BJ (cell line): Measurements from ENCODE around the gene SLC23A3. TPM values are rescaled to one million over a fixed set of nuclear protein-coding genes. Genes with fewer than 3 reads are reported as not detected.

Source experiments
- CTCF ChIA-PET: fragments of 350-600 bp; formaldehyde crosslinking; extraction: SDS; loops from one replicate; lab custom pipeline; 2021; ENCODE audit warnings: antibody characterized with exemption, inconsistent platforms; lab: Yijun Ruan, JAX
- POLR2A ChIA-PET: fragments of 300-600 bp; sonication (Branson Sonifier 250); formaldehyde crosslinking; extraction: SDS; loops from one replicate; lab custom pipeline; 2021; ENCODE audit warnings: antibody characterized with exemption; lab: Charles Lee
- DNase-seq: peaks from one replicate; pipeline ENCODE4 v3.0.0-alpha.2; 2011; ENCODE audit warnings: low read depth
- H3K27me3 ChIP-seq: 2 replicates; pipeline ENCODE4 v1.6.0; 2011; ENCODE audit warnings: low read length; ENCODE audit not compliant: control insufficient read depth, insufficient read depth
- H3K36me3 ChIP-seq: 2 replicates; pipeline ENCODE4 v1.5.1; 2011; ENCODE audit warnings: low read length; ENCODE audit not compliant: control insufficient read depth, insufficient read depth
- H3K4me3 ChIP-seq: 2 replicates; pipeline ENCODE4 v1.5.1; 2011; ENCODE audit warnings: low read depth, mild to moderate bottlenecking, control low read depth, low read length
- polyA plus RNA-seq: library from polyadenylated mRNA; depleted of rRNA; stranded (reverse); fragments of >200 nt; gene quantifications from 2 replicates; pipeline ENCODE4 v1.2.3, GENCODE V29; 2011
- TF ChIP-seq, protein P1 (sequence below): IDR thresholded peaks from 2 replicates; pipeline ENCODE4 v1.5.1; 2011; ENCODE audit warnings: low read depth, mild to moderate bottlenecking, control low read depth, inconsistent platforms, low read length, moderate library complexity; ENCODE audit not compliant: insufficient read depth

The SLC23A3 gene
- polyA plus RNA-seq, 1 experiment, result 1.3 TPM

DNA sequence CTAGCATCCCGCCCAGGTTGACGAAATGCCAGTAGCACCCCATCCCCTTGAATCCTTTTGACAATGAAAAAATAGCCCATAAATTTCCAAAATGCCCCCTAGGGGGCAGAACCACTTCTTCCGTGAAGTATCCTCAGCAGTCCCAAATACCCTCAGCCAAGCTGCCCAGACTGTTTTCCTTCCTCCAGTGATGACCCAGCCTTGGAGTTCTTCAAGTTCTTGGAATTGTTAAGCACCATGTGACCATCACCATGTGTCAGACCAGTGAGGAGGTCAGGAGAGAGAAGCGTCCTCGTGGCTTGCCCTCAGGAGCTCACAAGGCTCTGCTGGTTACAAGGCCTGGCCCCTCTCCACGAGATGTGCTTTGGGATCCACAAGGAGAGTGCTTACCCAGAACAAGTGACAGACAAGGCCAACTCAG, 1.4 kb upstream of the SLC23A3 start:
- H3K36me3 ChIP-seq, result peaks cover 21% of the 10 kb centered on the region
- CTCF ChIA-PET, result interaction anchor here (0.5 to 8.5 kb wide), 30 partner anchors 11 to 427 kb away, joined by 3 to 90 read pairs (median 4); partner anchors contain the start of genes DNAJB2, DNPEP, GLB1L and NHEJ1
- DNase-seq, result peak; percentile 88
- H3K27me3 ChIP-seq, result no peaks in the 10 kb centered on the region
- POLR2A ChIA-PET, result no interaction called here
- TF ChIP-seq, protein P1, sequence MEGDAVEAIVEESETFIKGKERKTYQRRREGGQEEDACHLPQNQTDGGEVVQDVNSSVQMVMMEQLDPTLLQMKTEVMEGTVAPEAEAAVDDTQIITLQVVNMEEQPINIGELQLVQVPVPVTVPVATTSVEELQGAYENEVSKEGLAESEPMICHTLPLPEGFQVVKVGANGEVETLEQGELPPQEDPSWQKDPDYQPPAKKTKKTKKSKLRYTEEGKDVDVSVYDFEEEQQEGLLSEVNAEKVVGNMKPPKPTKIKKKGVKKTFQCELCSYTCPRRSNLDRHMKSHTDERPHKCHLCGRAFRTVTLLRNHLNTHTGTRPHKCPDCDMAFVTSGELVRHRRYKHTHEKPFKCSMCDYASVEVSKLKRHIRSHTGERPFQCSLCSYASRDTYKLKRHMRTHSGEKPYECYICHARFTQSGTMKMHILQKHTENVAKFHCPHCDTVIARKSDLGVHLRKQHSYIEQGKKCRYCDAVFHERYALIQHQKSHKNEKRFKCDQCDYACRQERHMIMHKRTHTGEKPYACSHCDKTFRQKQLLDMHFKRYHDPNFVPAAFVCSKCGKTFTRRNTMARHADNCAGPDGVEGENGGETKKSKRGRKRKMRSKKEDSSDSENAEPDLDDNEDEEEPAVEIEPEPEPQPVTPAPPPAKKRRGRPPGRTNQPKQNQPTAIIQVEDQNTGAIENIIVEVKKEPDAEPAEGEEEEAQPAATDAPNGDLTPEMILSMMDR, result peak; percentile 78
- no peak overlapping the region for H3K4me3 ChIP-seq

DNA sequence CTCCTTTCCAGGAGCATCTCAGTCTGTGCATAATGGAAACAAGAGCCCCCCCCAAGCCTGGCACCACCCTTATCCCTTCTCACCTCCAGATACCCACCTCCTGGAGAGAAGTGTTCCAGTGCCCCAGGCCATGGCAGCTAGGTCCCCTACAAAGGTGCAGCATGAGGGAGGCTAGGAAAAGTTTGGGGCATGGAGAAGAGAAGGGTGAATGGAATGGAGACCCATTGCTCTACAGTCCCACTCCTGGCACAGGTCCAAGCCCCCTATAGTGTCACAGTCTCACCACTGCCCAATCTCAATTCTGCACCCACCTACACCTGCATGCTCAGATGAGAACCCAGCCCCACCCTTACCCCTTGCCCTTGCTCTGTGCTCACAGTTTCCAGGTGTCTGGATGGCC, 897 bp downstream of the SLC23A3 start:
- Histone ChIP-seq H3K36me3 (peaks cover 12% of the 10 kb centered on the region), H3K4me3 (no peak overlapping the region), H3K27me3 (no peaks in the 10 kb centered on the region)
- POLR2A ChIA-PET, result no interaction called here
- TF ChIP-seq, protein P1, result no peak
- CTCF ChIA-PET, result interaction anchor here (1.0 to 5.4 kb wide), 2 partner anchors 9 to 130 kb away, joined by 3 to 45 read pairs; no protein-coding TSS in a partner anchor
- DNase-seq, result no peak

DNA sequence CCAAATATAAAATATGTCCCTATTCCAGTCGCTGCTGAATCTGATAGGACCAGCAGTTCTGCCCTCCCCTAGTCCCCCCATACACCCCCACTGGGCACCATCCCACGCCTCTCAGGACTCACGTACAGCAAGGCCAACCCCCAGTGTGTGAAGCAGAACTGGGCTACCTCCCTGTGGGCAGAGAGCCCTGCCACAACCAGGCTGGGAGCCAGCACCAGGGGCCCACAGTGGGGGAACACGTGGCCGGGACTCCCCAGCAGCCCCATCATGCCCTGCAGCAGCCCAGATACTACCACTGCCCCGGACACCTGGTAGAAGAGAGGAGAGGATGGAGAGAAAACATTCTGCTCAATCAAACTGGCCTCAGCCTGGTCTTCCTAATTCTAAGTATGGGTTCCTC, 1.3 kb downstream of the SLC23A3 start:
- no peaks in the 10 kb centered on the region for H3K27me3 ChIP-seq
- ChIA-PET POLR2A (no interaction called here), CTCF (interaction anchor here (1.0 to 5.4 kb wide), 2 partner anchors 9 to 130 kb away, joined by 3 to 45 read pairs; no protein-coding TSS in a partner anchor)
- no peak overlapping the region for H3K4me3 ChIP-seq
- DNase-seq, result no peak
- peaks cover 11% of the 10 kb centered on the region for H3K36me3 ChIP-seq
- TF ChIP-seq, protein P1, result no peak

DNA sequence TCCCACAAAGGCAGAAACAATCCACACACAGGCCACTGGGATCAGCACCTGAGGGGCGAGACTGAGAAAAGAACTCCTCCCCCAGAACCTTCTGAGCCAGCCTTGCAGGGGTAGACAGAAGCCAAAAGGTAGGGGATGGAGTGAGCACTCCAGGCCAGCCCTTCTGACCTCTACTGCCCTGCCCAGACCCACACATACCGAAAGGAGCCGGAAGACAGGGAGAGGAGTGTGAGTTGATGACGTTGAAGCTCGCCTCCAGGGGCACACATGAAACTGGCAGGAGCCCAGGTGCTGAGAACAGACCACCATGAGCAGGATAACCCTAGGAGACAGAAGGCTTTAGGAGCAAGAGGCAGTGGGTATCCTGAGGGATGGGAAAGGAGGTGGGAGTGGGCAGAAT, 1.8 kb downstream of the SLC23A3 start:
- ChIA-PET CTCF (interaction anchor here (1.0 kb wide), 1 partner anchor 8 kb away, joined by 3 read pairs; no protein-coding TSS in a partner anchor), POLR2A (no interaction called here)
- Histone ChIP-seq H3K36me3 (peaks cover 8% of the 10 kb centered on the region), H3K4me3 (no peak overlapping the region), H3K27me3 (no peaks in the 10 kb centered on the region)
- no peak for DNase-seq
- TF ChIP-seq, protein P1, result no peak

DNA sequence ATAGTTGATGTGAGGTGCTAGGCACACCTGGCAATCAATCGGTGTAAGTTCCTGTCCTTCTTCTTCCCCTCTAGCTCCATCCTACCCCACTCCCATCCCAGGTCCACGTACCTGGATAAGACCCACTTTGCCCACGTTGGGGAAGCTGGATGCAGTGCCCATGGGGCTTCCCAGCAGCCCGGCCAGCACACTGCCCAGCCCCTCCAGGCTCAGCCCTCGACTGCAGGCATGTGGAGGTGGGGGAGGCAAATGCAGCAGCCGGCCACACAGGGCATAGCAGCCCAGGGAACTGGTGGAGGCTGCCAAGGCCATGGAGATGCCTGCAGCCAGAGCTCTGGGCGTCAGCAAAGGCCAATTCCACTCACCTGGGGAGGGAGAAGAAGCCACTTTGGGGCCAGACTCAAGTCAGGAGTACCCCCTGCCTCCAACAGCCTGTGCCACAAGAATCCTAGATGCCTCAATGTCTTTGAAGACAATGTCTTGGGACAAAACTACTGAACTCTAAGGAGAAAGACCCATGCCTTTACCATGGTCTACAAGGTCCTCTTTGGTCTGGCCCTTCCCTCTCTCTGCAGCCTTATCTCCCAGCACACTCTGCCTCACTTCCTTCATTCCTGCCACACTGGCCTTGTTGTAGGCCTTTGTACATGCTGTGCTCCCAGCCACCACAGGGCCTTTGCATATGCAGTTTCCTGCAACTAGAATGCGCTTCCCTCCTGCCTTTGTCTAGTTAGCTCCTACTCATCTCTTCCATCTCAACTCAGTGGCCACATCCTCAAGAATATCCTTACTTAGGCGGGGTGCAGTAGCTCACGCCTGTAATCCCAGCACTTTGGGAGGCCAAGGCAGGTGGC, 4.5 kb downstream of the SLC23A3 start:
- no peaks in the 10 kb centered on the region; the same call in 1 of the 2 replicates for H3K36me3 ChIP-seq
- CTCF ChIA-PET, result interaction anchor here (1.2 to 1.5 kb wide), 3 partner anchors 12 to 130 kb away, joined by 3 to 8 read pairs (median 5); partner anchors contain the start of gene ZFAND2B

More for the DNA sequence above, 4.5 kb downstream of the SLC23A3 start:
- H3K27me3 ChIP-seq, result no peaks in the 10 kb centered on the region
- no peak overlapping the region for H3K4me3 ChIP-seq
- POLR2A ChIA-PET, result no interaction called here
- TF ChIP-seq, protein P1, result no peak
- DNase-seq, result no peak
